T follicular helper cell (primary cell): ENCODE data around the gene KPNA6.
"Not testable (repeated sequence)": the region's sequence is repeated elsewhere in the genome, so short reads cannot be mapped to it uniquely, and the experiment has no call there.

ENCODE experiments used
- DNase-seq: peaks from one replicate; pipeline ENCODE4 v3.0.0-alpha.2; 2020; ENCODE audit warnings: low read depth

Gene KPNA6

GRCh38 chr1:32100807-32101708 lies 6.8 kb upstream of the KPNA6 start:
- DNase-seq = no peak

GRCh38 chr1:32104127-32104526 lies 3.7 kb upstream of the KPNA6 start:
- DNase-seq = no peak

GRCh38 chr1:32105338-32105737 lies 2.5 kb upstream of the KPNA6 start:
- no peak for DNase-seq

GRCh38 chr1:32106663-32107275 lies 1.1 kb upstream of the KPNA6 start:
- DNase-seq = no peak

- no peak for DNase-seq
These were observed 3.3 kb downstream of the KPNA6 start for GRCh38 chr1:32111040-32111623.

- DNase-seq = no peak
These were observed 3.9 kb downstream of the KPNA6 start for GRCh38 chr1:32111789-32112188.

- DNase-seq = no peak
These were observed 5.0 kb downstream of the KPNA6 start for GRCh38 chr1:32112806-32113375.

GRCh38 chr1:32113436-32113835 lies 5.6 kb downstream of the KPNA6 start:
- not testable (repeated sequence) for DNase-seq

- no peak for DNase-seq
These were observed 6.6 kb downstream of the KPNA6 start for GRCh38 chr1:32114420-32114819.

- no peak for DNase-seq
These were observed 7.6 kb downstream of the KPNA6 start for GRCh38 chr1:32115496-32115895.

GRCh38 chr1:32116531-32116930 lies 8.7 kb downstream of the KPNA6 start:
- DNase-seq = no peak

- DNase-seq = no peak
These were observed 14.3 kb downstream of the KPNA6 start for GRCh38 chr1:32122151-32122550.

GRCh38 chr1:32123361-32123760 lies 15.5 kb downstream of the KPNA6 start:
- not testable (repeated sequence) for DNase-seq

- DNase-seq = no peak
These were observed 17.5 kb downstream of the KPNA6 start for GRCh38 chr1:32125313-32125712.

- no peak for DNase-seq
These were observed 18.9 kb downstream of the KPNA6 start for GRCh38 chr1:32126770-32127169.

GRCh38 chr1:32127409-32128198 lies 19.7 kb downstream of the KPNA6 start:
- DNase-seq = no peak

- DNase-seq = no peak
These were observed 20.6 kb downstream of the KPNA6 start for GRCh38 chr1:32128479-32128878.

- DNase-seq = no peak
These were observed 21.1 kb downstream of the KPNA6 start for GRCh38 chr1:32128964-32129363.

GRCh38 chr1:32133950-32134280 lies 26.1 kb downstream of the KPNA6 start:
- DNase-seq = not testable (repeated sequence)

GRCh38 chr1:32137111-32137510 lies 29.3 kb downstream of the KPNA6 start:
- no peak for DNase-seq

- no peak for DNase-seq
These were observed 31.1 kb downstream of the KPNA6 start for GRCh38 chr1:32138965-32139364.
